ENCODE data around the gene PRND. TPM values are rescaled to one million over a fixed set of nuclear protein-coding genes. Genes with fewer than 3 reads are reported as not detected.

Gene PRND
- polyA plus RNA-seq, 3 donors = not detected

DNA sequence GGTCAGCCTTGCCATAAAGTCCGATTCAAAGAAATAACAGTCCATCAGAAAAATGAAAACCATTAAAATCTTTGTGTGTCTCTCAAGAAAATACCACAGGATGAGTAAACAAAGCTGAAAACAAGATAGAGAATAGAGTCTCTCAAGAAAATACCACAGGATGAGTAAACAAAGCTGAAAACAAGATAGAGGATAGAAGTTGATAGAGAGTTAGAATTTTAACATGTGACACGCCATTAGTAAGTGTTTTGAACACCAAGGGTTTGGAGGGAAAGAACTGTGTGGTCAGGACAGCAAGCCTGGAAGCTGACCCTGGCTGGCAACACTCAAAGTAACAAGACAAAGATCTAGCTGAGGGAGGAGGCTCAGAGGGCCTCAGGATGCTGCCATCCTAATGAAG is 43.9 kb upstream of the PRND start:
- Histone ChIP-seq H3K9ac (ENCODE audit: insufficient read depth, low read length, poor library complexity, severe bottlenecking) (no peak overlapping the region), H4K20me1 (ENCODE audit: insufficient read depth, low read length) (no peaks in the 10 kb centered on the region), H3K9me3 (replicated peaks in 1 of 2; ENCODE audit: control insufficient read depth in 1 of 2, insufficient read depth in 1 of 2, low read length in 2 of 2) (no peaks in the 10 kb centered on the region), H3K4me3 (replicated peaks in 1 of 3; ENCODE audit: low read depth in 2 of 3, low read length in 3 of 3) (no peak overlapping the region), H3K79me2 (ENCODE audit: insufficient read depth, low read length) (no peaks in the 10 kb centered on the region), H3K36me3 (replicated peaks in 1 of 2; ENCODE audit: control insufficient read depth in 1 of 2, insufficient read depth in 2 of 2, low read length in 2 of 2) (no peaks in the 10 kb centered on the region), H3K4me2 (replicated peaks; ENCODE audit: extremely low read depth, low read length, poor library complexity, severe bottlenecking) (no peak overlapping the region), H3K27me3 (ENCODE audit: control insufficient read depth in 2 of 2, insufficient read depth in 2 of 2, low read length in 2 of 2) (no peaks in the 10 kb centered on the region), H2AFZ (ENCODE audit: insufficient read depth, low read depth, low read length, poor library complexity, severe bottlenecking) (no peak overlapping the region), H3K4me1 (ENCODE audit: control insufficient read depth in 1 of 2, insufficient read depth in 2 of 2, low read length in 2 of 2) (peaks cover 3 to 16% of the 10 kb centered on the region in 2 donors), H3K27ac (ENCODE audit: low read depth in 1 of 2, low read length in 2 of 2) (no peak overlapping the region)
- no CpG with 5 or more reads among the region's 2 CpGs for WGBS (ENCODE audit: insufficient coverage)
- Mint-ChIP-seq H3K4me1 (peaks cover 12% of the 10 kb centered on the region), H3K27ac (no peak overlapping the region), H3K36me3 (no peaks in the 10 kb centered on the region), H3K9me3 (peaks cover 0 to 2% (median 0%) of the 10 kb centered on the region in 7 donors), H3K27me3 (ENCODE audit: low read depth in 3 of 3) (peaks cover 2 to 9% (median 6%) of the 10 kb centered on the region in 3 donors), H3K4me3 (no peak overlapping the region)
- no peak for DNase-seq
- intact Hi-C loops (cut with micrococcal nuclease) = no loop called here
- TF ChIP-seq, protein P1, sequence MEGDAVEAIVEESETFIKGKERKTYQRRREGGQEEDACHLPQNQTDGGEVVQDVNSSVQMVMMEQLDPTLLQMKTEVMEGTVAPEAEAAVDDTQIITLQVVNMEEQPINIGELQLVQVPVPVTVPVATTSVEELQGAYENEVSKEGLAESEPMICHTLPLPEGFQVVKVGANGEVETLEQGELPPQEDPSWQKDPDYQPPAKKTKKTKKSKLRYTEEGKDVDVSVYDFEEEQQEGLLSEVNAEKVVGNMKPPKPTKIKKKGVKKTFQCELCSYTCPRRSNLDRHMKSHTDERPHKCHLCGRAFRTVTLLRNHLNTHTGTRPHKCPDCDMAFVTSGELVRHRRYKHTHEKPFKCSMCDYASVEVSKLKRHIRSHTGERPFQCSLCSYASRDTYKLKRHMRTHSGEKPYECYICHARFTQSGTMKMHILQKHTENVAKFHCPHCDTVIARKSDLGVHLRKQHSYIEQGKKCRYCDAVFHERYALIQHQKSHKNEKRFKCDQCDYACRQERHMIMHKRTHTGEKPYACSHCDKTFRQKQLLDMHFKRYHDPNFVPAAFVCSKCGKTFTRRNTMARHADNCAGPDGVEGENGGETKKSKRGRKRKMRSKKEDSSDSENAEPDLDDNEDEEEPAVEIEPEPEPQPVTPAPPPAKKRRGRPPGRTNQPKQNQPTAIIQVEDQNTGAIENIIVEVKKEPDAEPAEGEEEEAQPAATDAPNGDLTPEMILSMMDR (IDR thresholded peaks at IDR 0.05) = no peak

DNA sequence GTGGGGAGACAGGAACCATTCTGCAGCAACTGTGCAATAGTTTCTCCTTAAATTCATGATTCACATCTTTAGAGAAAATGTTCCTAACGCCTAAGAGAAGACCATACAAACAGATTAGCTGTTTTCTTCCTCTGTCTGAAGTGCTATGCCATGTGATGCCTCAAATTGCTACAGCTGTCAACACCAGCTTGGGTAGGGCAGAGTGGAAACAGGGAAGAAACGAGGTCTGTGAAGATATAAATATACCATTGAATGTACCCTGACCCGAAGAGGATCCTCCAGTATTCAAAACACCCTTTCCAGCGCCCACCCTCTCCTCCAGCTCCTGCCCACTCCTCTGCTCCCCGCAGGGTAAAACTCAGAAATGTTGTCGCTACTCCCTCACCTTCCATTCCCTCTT is 40.3 kb upstream of the PRND start:
- Mint-ChIP-seq H3K4me3 (no peak overlapping the region), H3K27me3 (ENCODE audit: low read depth in 3 of 3) (peaks cover 2 to 7% (median 7%) of the 10 kb centered on the region in 3 donors), H3K9me3 (peaks cover 0 to 2% (median 0%) of the 10 kb centered on the region in 7 donors), H3K27ac (peak overlapping the region in 2 of 7 donors; percentile 2 to 10), H3K4me1 (peaks cover 21% of the 10 kb centered on the region), H3K36me3 (no peaks in the 10 kb centered on the region)
- Histone ChIP-seq H3K27me3 (ENCODE audit: control insufficient read depth in 2 of 2, insufficient read depth in 2 of 2, low read length in 2 of 2) (no peaks in the 10 kb centered on the region), H3K79me2 (ENCODE audit: insufficient read depth, low read length) (peaks cover 1% of the 10 kb centered on the region), H2AFZ (ENCODE audit: insufficient read depth, low read depth, low read length, poor library complexity, severe bottlenecking) (peak overlapping the region; percentile 17), H3K4me1 (ENCODE audit: control insufficient read depth in 1 of 2, insufficient read depth in 2 of 2, low read length in 2 of 2) (peaks cover 8 to 29% of the 10 kb centered on the region in 2 donors), H3K27ac (ENCODE audit: low read depth in 1 of 2, low read length in 2 of 2) (no peak overlapping the region), H3K36me3 (replicated peaks in 1 of 2; ENCODE audit: control insufficient read depth in 1 of 2, insufficient read depth in 2 of 2, low read length in 2 of 2) (no peaks in the 10 kb centered on the region), H3K9ac (ENCODE audit: insufficient read depth, low read length, poor library complexity, severe bottlenecking) (no peak overlapping the region), H4K20me1 (ENCODE audit: insufficient read depth, low read length) (no peaks in the 10 kb centered on the region), H3K4me2 (replicated peaks; ENCODE audit: extremely low read depth, low read length, poor library complexity, severe bottlenecking) (no peak overlapping the region), H3K9me3 (replicated peaks in 1 of 2; ENCODE audit: control insufficient read depth in 1 of 2, insufficient read depth in 1 of 2, low read length in 2 of 2) (no peaks in the 10 kb centered on the region), H3K4me3 (replicated peaks in 1 of 3; ENCODE audit: low read depth in 2 of 3, low read length in 3 of 3) (no peak overlapping the region)
- intact Hi-C loops (cut with micrococcal nuclease) = no loop called here
- WGBS (ENCODE audit: insufficient coverage) = 100% methylated on average over 3 of the region's 6 CpGs
- TF ChIP-seq, protein P1 (IDR thresholded peaks at IDR 0.05) = no peak
- DNase-seq = peak in 1 of 3 donors; percentile 13

Measured in CD14-positive monocyte (primary cell).